Right lobe of liver (tissue), 4 donors: ENCODE measurements around the gene TPD52L2.

ENCODE experiments used
- POLR2A ChIP-seq: fragments of 450-650 bp; IDR thresholded peaks from one replicate; pipeline ENCODE4 v1.6.1; 2017; ENCODE audit warnings: antibody characterized with exemption, mild to moderate bottlenecking
- TF ChIP-seq, protein P1 (sequence below), 4 donors: fragments of 200-600 bp in 3 of 4; fragments of 450-650 bp in 1 of 4; IDR thresholded peaks; one replicate each; pipeline versions ENCODE4 v1.5.1 to v1.8.0; 2016 to 2022; ENCODE audit warnings: antibody characterized with exemption in 4 of 4, mild to moderate bottlenecking in 2 of 4
- donor health status: DM: no; HTN: no; CAD: no.
- donor health status: DM: no; HTN: no; CAD: no.
- donor health status: DM: no; HTN: yes; CAD: no.

- TF ChIP-seq POLR2A = no peak
- TF ChIP-seq, protein P1, sequence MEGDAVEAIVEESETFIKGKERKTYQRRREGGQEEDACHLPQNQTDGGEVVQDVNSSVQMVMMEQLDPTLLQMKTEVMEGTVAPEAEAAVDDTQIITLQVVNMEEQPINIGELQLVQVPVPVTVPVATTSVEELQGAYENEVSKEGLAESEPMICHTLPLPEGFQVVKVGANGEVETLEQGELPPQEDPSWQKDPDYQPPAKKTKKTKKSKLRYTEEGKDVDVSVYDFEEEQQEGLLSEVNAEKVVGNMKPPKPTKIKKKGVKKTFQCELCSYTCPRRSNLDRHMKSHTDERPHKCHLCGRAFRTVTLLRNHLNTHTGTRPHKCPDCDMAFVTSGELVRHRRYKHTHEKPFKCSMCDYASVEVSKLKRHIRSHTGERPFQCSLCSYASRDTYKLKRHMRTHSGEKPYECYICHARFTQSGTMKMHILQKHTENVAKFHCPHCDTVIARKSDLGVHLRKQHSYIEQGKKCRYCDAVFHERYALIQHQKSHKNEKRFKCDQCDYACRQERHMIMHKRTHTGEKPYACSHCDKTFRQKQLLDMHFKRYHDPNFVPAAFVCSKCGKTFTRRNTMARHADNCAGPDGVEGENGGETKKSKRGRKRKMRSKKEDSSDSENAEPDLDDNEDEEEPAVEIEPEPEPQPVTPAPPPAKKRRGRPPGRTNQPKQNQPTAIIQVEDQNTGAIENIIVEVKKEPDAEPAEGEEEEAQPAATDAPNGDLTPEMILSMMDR (IDR thresholded peaks at IDR 0.05) = no peak
Measured at GRCh38 chr20:63840405-63840828, 24.7 kb upstream of the TPD52L2 start.
